ENCODE results near the gene CCDC195. TPM values are rescaled to one million over a fixed set of nuclear protein-coding genes. Genes with fewer than 3 reads are reported as not detected.

CCDC195 gene
- total RNA-seq, 1 donor from 2014 or later: not detected

- DNase-seq (ENCODE audit: low spot score): no peak
- H3K27me3 Mint-ChIP-seq (ENCODE audit: low read depth): no peaks in the 10 kb centered on the region
- no peak overlapping the region for H3K27ac Mint-ChIP-seq (ENCODE audit: unreplicated experiment)
- TF ChIP-seq CTCF (IDR thresholded peaks at IDR 0.05): no peak
- peaks cover 4% of the 10 kb centered on the region for H3K4me1 Mint-ChIP-seq (ENCODE audit: low read depth)
- H3K36me3 Mint-ChIP-seq (ENCODE audit: low read depth): peaks cover 1% of the 10 kb centered on the region
- no peak overlapping the region for H3K4me3 Mint-ChIP-seq (ENCODE audit: unreplicated experiment)
- H3K9me3 Mint-ChIP-seq (ENCODE audit: low read depth): peaks cover 6% of the 10 kb centered on the region
Observed at GRCh38 chr2:224694502-224694901, 21.7 kb downstream of the CCDC195 start.

GRCh38 chr2:224691563-224691962 lies 24.6 kb downstream of the CCDC195 start:
- Mint-ChIP-seq H3K9me3 (ENCODE audit: low read depth) (peaks cover 6% of the 10 kb centered on the region), H3K36me3 (ENCODE audit: low read depth) (peaks cover 1% of the 10 kb centered on the region), H3K4me1 (ENCODE audit: low read depth) (no peaks in the 10 kb centered on the region), H3K27ac (ENCODE audit: unreplicated experiment) (no peak overlapping the region), H3K4me3 (ENCODE audit: unreplicated experiment) (no peak overlapping the region), H3K27me3 (ENCODE audit: low read depth) (no peaks in the 10 kb centered on the region)
- no peak for DNase-seq (ENCODE audit: low spot score)
- TF ChIP-seq CTCF (IDR thresholded peaks at IDR 0.05): no peak

GRCh38 chr2:224690868-224691267 lies 25.3 kb downstream of the CCDC195 start:
- H3K36me3 Mint-ChIP-seq (ENCODE audit: low read depth): peaks cover 1% of the 10 kb centered on the region
- peaks cover 6% of the 10 kb centered on the region for H3K9me3 Mint-ChIP-seq (ENCODE audit: low read depth)
- no peak for DNase-seq (ENCODE audit: low spot score)
- TF ChIP-seq CTCF (IDR thresholded peaks at IDR 0.05): no peak
- no peak overlapping the region for H3K27ac Mint-ChIP-seq (ENCODE audit: unreplicated experiment)
- H3K4me3 Mint-ChIP-seq (ENCODE audit: unreplicated experiment): no peak overlapping the region
- H3K27me3 Mint-ChIP-seq (ENCODE audit: low read depth): no peaks in the 10 kb centered on the region
- no peaks in the 10 kb centered on the region for H3K4me1 Mint-ChIP-seq (ENCODE audit: low read depth)

- Mint-ChIP-seq H3K27ac (ENCODE audit: unreplicated experiment) (no peak overlapping the region), H3K4me1 (ENCODE audit: low read depth) (no peaks in the 10 kb centered on the region), H3K36me3 (ENCODE audit: low read depth) (peaks cover 1% of the 10 kb centered on the region), H3K9me3 (ENCODE audit: low read depth) (peaks cover 6% of the 10 kb centered on the region), H3K27me3 (ENCODE audit: low read depth) (no peaks in the 10 kb centered on the region), H3K4me3 (ENCODE audit: unreplicated experiment) (no peak overlapping the region)
- DNase-seq (ENCODE audit: low spot score): no peak
- no peak for TF ChIP-seq CTCF (IDR thresholded peaks at IDR 0.05)
Observed at GRCh38 chr2:224689539-224689938, 26.6 kb downstream of the CCDC195 start.

GRCh38 chr2:224688997-224689396 lies 27.2 kb downstream of the CCDC195 start:
- TF ChIP-seq CTCF (IDR thresholded peaks at IDR 0.05): no peak
- no peaks in the 10 kb centered on the region for H3K36me3 Mint-ChIP-seq (ENCODE audit: low read depth)
- H3K27me3 Mint-ChIP-seq (ENCODE audit: low read depth): no peaks in the 10 kb centered on the region
- no peak overlapping the region for H3K27ac Mint-ChIP-seq (ENCODE audit: unreplicated experiment)
- DNase-seq (ENCODE audit: low spot score): no peak
- H3K9me3 Mint-ChIP-seq (ENCODE audit: low read depth): peaks cover under 1% of the 10 kb centered on the region
- H3K4me1 Mint-ChIP-seq (ENCODE audit: low read depth): no peaks in the 10 kb centered on the region
- no peak overlapping the region for H3K4me3 Mint-ChIP-seq (ENCODE audit: unreplicated experiment)
